ENCODE data around the gene TPTE2. TPM values are rescaled to one million over a fixed set of nuclear protein-coding genes. Genes with fewer than 3 reads are reported as not detected.
"Not testable (repeated sequence)": the region's sequence is repeated elsewhere in the genome, so short reads cannot be mapped to it uniquely, and the experiment has no call there.

Gene TPTE2
- total RNA-seq, 2 experiments from 2014 or later = 0.17 to 0.21 TPM

DNA sequence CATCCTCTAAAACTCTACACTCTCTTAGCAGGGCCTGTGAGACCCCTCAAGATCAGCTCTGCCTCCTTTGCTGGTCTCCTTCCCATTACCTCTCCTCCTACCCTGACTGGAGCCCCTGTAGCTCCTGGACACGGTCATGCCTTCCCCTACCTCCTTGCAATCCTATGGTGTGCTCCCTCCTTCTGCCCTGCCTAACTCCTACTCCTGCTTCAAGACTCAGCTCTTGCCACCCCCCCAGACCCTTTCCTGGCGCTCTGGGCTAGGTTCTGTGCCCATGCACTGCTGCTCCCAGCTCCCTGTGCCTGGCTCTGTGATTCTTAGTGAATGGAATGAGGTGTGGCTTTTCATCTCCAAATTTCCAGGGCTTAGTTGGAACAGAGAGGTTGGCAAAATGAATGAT is 28.0 kb upstream of the TPTE2 start:
- POLR2A ChIA-PET = no interaction called here
- peaks cover 24% of the 10 kb centered on the region for H3K4me1 Mint-ChIP-seq
- CTCF ChIA-PET = interaction anchor here (0.7 kb wide), 1 partner anchor 12 kb away, joined by 3 read pairs; no protein-coding TSS in a partner anchor
- H3K4me3 Mint-ChIP-seq = no peak overlapping the region
- peaks cover 3% of the 10 kb centered on the region for H3K27me3 Mint-ChIP-seq
- H3K9me3 Mint-ChIP-seq = peaks cover 3% of the 10 kb centered on the region
- H3K36me3 Mint-ChIP-seq (ENCODE audit: low read depth) = peaks cover 3% of the 10 kb centered on the region
- H3K27ac Mint-ChIP-seq = no peak overlapping the region
- no peak for DNase-seq

DNA sequence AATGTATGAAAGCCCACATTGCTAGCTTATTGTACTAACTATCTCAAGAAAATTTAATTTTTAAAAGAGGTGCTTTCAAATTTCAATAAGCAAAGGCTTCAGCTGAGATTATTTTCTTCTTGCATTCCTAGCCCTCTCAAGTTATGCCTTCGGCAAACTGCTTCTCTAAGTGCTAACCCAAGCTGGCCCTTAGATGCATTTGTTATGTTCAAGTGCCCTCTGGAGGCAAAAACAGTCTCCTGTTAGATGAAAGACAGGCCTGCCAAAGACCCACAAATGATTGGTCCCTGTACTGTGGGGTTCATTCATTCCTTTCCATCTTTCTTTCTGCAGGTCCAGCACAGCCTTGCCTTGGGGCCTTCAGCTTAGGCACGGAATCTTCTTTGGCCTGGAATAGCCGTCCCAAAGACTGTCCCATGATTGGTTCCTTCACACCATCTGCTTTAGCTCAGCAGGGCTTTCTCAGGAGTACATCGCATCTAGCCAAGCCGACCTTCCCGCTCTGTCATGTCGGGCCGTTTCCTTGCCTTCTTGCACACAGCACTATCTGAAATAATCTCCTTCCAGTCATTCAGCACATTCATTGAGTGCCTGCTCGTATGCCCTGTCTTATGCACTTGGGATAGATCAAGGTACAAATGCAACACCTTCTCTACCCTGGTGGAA is 26.4 kb upstream of the TPTE2 start:
- Mint-ChIP-seq H3K27ac (peak overlapping the region; percentile 89), H3K9me3 (peaks cover 3% of the 10 kb centered on the region), H3K36me3 (ENCODE audit: low read depth) (peaks cover 3% of the 10 kb centered on the region), H3K4me1 (peaks cover 24% of the 10 kb centered on the region), H3K27me3 (peaks cover 8% of the 10 kb centered on the region), H3K4me3 (peak overlapping the region; percentile 70)
- ChIA-PET CTCF (interaction anchor here (1.1 kb wide), 1 partner anchor 45 kb away, joined by 3 read pairs; the partner anchor contains the start of gene MPHOSPH8), POLR2A (no interaction called here)
- peak; percentile 66 for DNase-seq

DNA sequence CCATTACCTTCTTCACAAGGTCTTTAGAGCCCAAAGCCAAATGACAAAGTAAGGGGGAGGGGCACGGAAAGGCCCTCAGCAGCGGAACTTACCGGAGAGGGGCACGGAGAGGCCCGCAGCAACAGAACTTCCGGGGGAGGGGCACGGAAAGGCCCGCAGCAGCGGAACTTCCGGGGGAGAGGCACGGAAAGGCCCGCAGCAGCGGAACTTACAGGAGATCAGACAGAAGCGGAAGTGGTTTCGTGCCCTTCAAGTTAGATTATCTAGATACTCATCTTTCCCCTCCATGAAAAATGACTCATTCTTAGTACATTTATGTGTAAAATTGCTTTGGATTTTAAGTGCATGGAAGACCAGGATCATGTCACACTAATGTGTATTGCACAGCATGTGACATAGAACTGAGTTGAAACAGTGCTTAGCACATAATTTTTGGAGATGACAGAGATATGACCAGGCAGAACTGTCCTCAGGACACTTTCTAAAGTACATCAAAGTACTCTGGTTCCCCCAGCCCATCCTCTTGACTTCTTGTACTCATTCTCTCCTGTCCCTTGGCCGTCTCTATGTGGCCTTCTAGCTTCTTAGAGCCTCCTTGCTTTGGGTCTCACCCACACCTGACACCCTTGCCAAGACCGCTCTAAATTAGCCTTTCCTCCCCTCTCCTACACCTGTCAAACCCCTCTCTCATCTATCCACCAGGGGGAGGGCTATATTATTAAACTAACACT is 25.7 kb upstream of the TPTE2 start:
- H3K27ac Mint-ChIP-seq = peak overlapping the region; percentile 89

DNA sequence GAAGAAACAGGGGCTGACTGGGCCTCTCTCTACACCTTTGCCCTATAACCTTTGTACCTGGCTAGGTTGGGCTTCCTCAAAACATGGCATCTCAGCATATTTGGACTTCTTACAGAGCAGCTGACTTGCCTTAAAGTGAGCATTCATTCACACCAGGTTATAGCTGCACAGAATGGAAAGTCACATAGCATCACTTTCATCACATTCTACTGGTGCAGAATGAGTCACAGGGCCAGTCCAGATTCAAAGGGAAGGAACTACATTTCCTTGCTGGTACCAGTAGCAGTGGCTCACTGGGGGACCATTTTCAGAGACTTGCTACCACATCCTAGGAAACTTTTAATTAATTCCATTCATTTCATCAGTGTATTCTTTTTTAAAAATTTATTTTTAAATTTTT is 20.3 kb upstream of the TPTE2 start:
- peaks cover 3% of the 10 kb centered on the region for H3K9me3 Mint-ChIP-seq
- POLR2A ChIA-PET = no interaction called here
- CTCF ChIA-PET = no interaction called here
- peaks cover 18% of the 10 kb centered on the region for H3K27me3 Mint-ChIP-seq
- peaks cover 8% of the 10 kb centered on the region for H3K4me1 Mint-ChIP-seq
- no peak overlapping the region for H3K27ac Mint-ChIP-seq
- no peak for DNase-seq
- no peak overlapping the region for H3K4me3 Mint-ChIP-seq
- H3K36me3 Mint-ChIP-seq (ENCODE audit: low read depth) = peaks cover 3% of the 10 kb centered on the region

More for the DNA sequence above, 25.7 kb upstream of the TPTE2 start:
- Mint-ChIP-seq H3K27me3 (peaks cover 11% of the 10 kb centered on the region), H3K9me3 (peaks cover 3% of the 10 kb centered on the region), H3K36me3 (ENCODE audit: low read depth) (peaks cover 3% of the 10 kb centered on the region), H3K4me1 (peaks cover 24% of the 10 kb centered on the region), H3K4me3 (peak overlapping the region; percentile 70)
- ChIA-PET POLR2A (no interaction called here), CTCF (interaction anchor here (1.1 kb wide), 1 partner anchor 46 kb away, joined by 3 read pairs; the partner anchor contains the start of gene MPHOSPH8)
- DNase-seq = peak; percentile 86

DNA sequence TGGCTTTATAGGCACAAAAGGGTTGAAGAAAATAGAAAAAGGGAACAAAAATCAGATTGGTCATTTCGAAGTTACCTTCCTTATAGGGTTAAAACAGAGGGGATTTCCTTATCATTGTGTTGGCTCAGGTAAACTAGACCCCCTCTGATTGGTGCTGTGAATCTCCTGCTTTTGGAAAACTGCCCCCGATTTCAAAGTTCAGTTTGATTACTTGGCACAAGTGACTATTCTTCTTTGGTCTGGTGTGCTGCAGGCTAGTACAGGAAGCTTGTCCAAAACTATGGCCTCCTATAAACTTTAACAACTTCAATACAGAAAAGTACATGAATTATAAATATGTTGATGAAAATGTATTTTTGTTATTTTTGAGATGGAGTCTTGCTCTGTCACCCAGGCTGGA is 13.9 kb upstream of the TPTE2 start:
- no peak overlapping the region for H3K27ac Mint-ChIP-seq
- ChIA-PET CTCF (no interaction called here), POLR2A (no interaction called here)
- H3K9me3 Mint-ChIP-seq = no peaks in the 10 kb centered on the region
- no peaks in the 10 kb centered on the region for H3K4me1 Mint-ChIP-seq
- no peak for DNase-seq
- H3K27me3 Mint-ChIP-seq = peaks cover 7% of the 10 kb centered on the region
- no peaks in the 10 kb centered on the region for H3K36me3 Mint-ChIP-seq (ENCODE audit: low read depth)
- H3K4me3 Mint-ChIP-seq = no peak overlapping the region

DNA sequence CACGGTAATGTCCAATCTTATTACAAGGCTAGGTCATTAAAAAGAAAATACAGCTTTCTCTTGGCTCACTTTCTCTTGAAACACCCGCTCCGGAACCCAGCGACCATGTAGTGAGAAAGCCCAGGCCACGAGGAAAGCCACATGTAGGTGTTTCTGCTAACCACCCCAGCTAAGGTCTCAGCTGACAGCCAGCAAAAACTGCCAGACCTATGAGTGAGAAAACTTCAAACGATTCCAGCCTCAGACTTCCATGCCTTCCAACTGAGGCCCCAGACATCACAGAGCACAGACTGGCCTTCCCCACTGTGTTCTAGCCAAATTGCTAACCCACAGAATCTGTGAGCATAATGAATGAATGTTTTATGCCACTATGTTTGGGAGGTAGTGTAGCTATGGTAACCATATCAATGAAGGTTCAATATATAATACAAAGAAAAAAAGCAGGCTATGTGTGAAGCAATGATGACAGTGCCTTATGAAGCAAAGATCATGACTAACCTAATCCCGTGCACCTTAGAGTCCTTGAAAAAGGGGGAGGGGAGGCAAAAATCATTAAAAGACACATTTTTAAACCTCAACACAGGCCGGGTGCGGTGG is 11.9 kb upstream of the TPTE2 start:
- DNase-seq = no peak
- no peak overlapping the region for H3K27ac Mint-ChIP-seq
- H3K4me3 Mint-ChIP-seq = no peak overlapping the region
- no peaks in the 10 kb centered on the region for H3K4me1 Mint-ChIP-seq
- ChIA-PET POLR2A (no interaction called here), CTCF (no interaction called here)
- H3K36me3 Mint-ChIP-seq (ENCODE audit: low read depth) = no peaks in the 10 kb centered on the region
- no peaks in the 10 kb centered on the region for H3K9me3 Mint-ChIP-seq
- no peaks in the 10 kb centered on the region for H3K27me3 Mint-ChIP-seq

GRCh38 chr13:19572280-19572679 is 10.9 kb upstream of the TPTE2 start:
- ChIA-PET CTCF (interaction anchor here (0.8 kb wide), 1 partner anchor 61 kb away, joined by 3 read pairs; no protein-coding TSS in a partner anchor), POLR2A (no interaction called here)
- H3K4me1 Mint-ChIP-seq = no peaks in the 10 kb centered on the region
- H3K27ac Mint-ChIP-seq = no peak overlapping the region
- no peaks in the 10 kb centered on the region for H3K27me3 Mint-ChIP-seq
- H3K4me3 Mint-ChIP-seq = no peak overlapping the region
- DNase-seq = no peak
- no peaks in the 10 kb centered on the region for H3K9me3 Mint-ChIP-seq
- no peaks in the 10 kb centered on the region for H3K36me3 Mint-ChIP-seq (ENCODE audit: low read depth)

DNA sequence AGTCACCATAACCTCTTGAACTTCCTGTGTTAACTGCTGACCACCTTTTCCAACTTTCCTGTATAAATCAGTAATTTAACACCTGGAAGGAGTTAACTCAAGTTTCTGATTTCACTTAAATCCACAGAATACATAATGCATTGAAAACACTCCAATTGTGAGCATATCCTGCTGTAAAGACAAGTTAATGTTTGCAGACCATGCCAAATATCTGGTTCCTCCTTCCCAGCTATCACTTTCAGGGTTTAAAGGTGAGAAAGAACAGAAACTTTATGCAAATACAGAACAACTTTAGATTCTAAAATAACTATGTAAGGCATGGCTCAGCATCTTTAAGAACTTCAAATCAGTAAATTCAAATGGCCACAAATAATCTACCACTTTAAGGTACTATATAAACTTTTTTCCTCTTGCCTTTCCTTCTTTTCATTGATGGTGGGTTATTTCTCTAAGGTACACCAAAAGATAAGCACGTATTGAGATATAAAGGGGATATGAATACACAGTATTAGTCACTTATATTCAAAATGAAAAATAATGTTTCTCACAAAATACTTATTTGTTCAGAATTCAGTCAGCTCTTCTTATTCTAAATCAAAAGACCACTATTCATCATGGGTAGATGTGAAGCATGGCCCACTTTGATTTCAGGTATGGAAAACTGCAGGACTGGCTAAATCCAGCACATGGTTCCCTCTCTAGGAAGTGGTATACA is 6.6 kb upstream of the TPTE2 start:
- Mint-ChIP-seq H3K4me3 (no peak overlapping the region), H3K27me3 (no peaks in the 10 kb centered on the region), H3K36me3 (ENCODE audit: low read depth) (no peaks in the 10 kb centered on the region), H3K9me3 (no peaks in the 10 kb centered on the region), H3K4me1 (peaks cover 2% of the 10 kb centered on the region), H3K27ac (no peak overlapping the region)
- ChIA-PET CTCF (interaction anchor here (0.6 kb wide), 1 partner anchor 347 kb away, joined by 3 read pairs; no protein-coding TSS in a partner anchor), POLR2A (no interaction called here)
- DNase-seq = no peak

GRCh38 chr13:19561585-19561984 is 253 bp upstream of the TPTE2 start:
- ChIA-PET CTCF (no interaction called here), POLR2A (no interaction called here)
- H3K27ac Mint-ChIP-seq = no peak overlapping the region
- H3K27me3 Mint-ChIP-seq = no peaks in the 10 kb centered on the region
- DNase-seq = no peak
- H3K36me3 Mint-ChIP-seq (ENCODE audit: low read depth) = no peaks in the 10 kb centered on the region
- H3K4me3 Mint-ChIP-seq = no peak overlapping the region
- H3K9me3 Mint-ChIP-seq = no peaks in the 10 kb centered on the region
- no peaks in the 10 kb centered on the region for H3K4me1 Mint-ChIP-seq

- H3K27ac Mint-ChIP-seq; H3K36me3 Mint-ChIP-seq (ENCODE audit: low read depth); CTCF ChIA-PET; H3K27me3 Mint-ChIP-seq; POLR2A ChIA-PET; H3K9me3 Mint-ChIP-seq; H3K4me1 Mint-ChIP-seq; H3K4me3 Mint-ChIP-seq; DNase-seq: not testable (repeated sequence)
These were observed 660 bp downstream of the TPTE2 start for GRCh38 chr13:19560672-19561071.

GRCh38 chr13:19559739-19560138 is 1.6 kb downstream of the TPTE2 start:
- H3K9me3 Mint-ChIP-seq; H3K36me3 Mint-ChIP-seq (ENCODE audit: low read depth); H3K27ac Mint-ChIP-seq; POLR2A ChIA-PET; H3K27me3 Mint-ChIP-seq; H3K4me3 Mint-ChIP-seq; CTCF ChIA-PET; H3K4me1 Mint-ChIP-seq; DNase-seq: not testable (repeated sequence)

DNA sequence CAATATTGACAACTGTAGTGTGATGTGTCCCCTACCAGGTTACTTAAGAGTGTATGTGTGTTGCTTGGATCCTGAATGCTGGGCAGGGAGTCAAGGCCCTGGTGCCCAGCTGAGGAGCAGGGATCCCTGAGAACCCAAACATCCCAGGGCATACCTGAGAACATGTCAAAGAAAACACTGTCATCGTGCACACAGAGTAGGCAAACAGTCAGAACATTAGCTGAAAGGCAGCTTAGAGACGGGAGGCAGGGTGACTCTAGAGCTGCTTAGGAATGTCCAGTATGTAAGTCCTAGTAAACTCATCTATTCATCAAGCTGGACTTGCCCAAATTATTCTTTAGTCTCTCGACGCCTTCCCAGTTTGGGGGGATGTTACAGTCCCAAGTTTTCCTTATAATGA is 4.0 kb downstream of the TPTE2 start:
- DNase-seq; H3K27ac Mint-ChIP-seq; H3K27me3 Mint-ChIP-seq; CTCF ChIA-PET; POLR2A ChIA-PET; H3K4me1 Mint-ChIP-seq; H3K9me3 Mint-ChIP-seq; H3K36me3 Mint-ChIP-seq (ENCODE audit: low read depth); H3K4me3 Mint-ChIP-seq: not testable (repeated sequence)

GRCh38 chr13:19549245-19549644 is 12.1 kb downstream of the TPTE2 start:
- CTCF ChIA-PET = not testable (repeated sequence)

More at GRCh38 chr13:19549245-19549644, 12.1 kb downstream of the TPTE2 start:
- H3K27ac Mint-ChIP-seq; DNase-seq; H3K4me3 Mint-ChIP-seq; POLR2A ChIA-PET; H3K27me3 Mint-ChIP-seq; H3K36me3 Mint-ChIP-seq (ENCODE audit: low read depth); H3K4me1 Mint-ChIP-seq; H3K9me3 Mint-ChIP-seq: not testable (repeated sequence)

Data from activated CD4-positive, alpha-beta T cell treated with anti-CD3 and anti-CD28 coated beads, Interleukin-2, amount 10 ng/mL, durations not matched to agents 7 days and 5 days (primary cell).